HL-60/S4 treated with retinoic acid at 250 ng/mL for 4 days and 3 days (cell line): ENCODE data around the gene MED31.
"Not testable (repeated sequence)": the region's sequence is repeated elsewhere in the genome, so short reads cannot be mapped to it uniquely, and the experiment has no call there.

Experiments used
- in situ Hi-C: fragments of 300-500 bp; cut with MboI; formaldehyde crosslinking; loops from 2 replicates; pipeline ENCODE4 v1.7.0; 2022; ENCODE audit warnings: low sequenced_read_pairs

The MED31 gene

GRCh38 chr17:6632530-6632929 lies 18.9 kb downstream of the MED31 start:
- in situ Hi-C loops: no loop called here

GRCh38 chr17:6630390-6630789 lies 21.0 kb downstream of the MED31 start:
- in situ Hi-C loops: no loop called here

- in situ Hi-C loops: no loop called here
These were observed 24.4 kb downstream of the MED31 start for GRCh38 chr17:6627019-6627418.

GRCh38 chr17:6626616-6627015 lies 24.8 kb downstream of the MED31 start:
- in situ Hi-C loops: no loop called here

- in situ Hi-C loops: no loop called here
These were observed 27.5 kb downstream of the MED31 start for GRCh38 chr17:6623941-6624340.

GRCh38 chr17:6611231-6611630 lies 40.2 kb downstream of the MED31 start:
- in situ Hi-C loops: no loop called here

- in situ Hi-C loops: no loop called here
These were observed 41.4 kb downstream of the MED31 start for GRCh38 chr17:6610011-6610410.

- in situ Hi-C loops: no loop called here
These were observed 43.1 kb downstream of the MED31 start for GRCh38 chr17:6608321-6608720.

- in situ Hi-C loops: no loop called here
These were observed 46.3 kb downstream of the MED31 start for GRCh38 chr17:6605142-6605541.

- in situ Hi-C loops: no loop called here
These were observed 47.6 kb downstream of the MED31 start for GRCh38 chr17:6603744-6604325.

GRCh38 chr17:6602141-6602540 lies 49.3 kb downstream of the MED31 start:
- in situ Hi-C loops: no loop called here

GRCh38 chr17:6599364-6599763 lies 52.0 kb downstream of the MED31 start:
- in situ Hi-C loops: no loop called here

- in situ Hi-C loops: no loop called here
These were observed 53.7 kb downstream of the MED31 start for GRCh38 chr17:6597727-6598126.

GRCh38 chr17:6596941-6597340 lies 54.5 kb downstream of the MED31 start:
- in situ Hi-C loops: no loop called here

- in situ Hi-C loops: no loop called here
These were observed 54.9 kb downstream of the MED31 start for GRCh38 chr17:6596511-6596910.

- in situ Hi-C loops: no loop called here
These were observed 55.3 kb downstream of the MED31 start for GRCh38 chr17:6596081-6596480.

GRCh38 chr17:6593371-6593770 lies 58.0 kb downstream of the MED31 start:
- in situ Hi-C loops: not testable (repeated sequence)
